KMS-11 (cell line): ENCODE measurements around the gene MPZL2.

ENCODE experiments used
- H2AFZ ChIP-seq: fragments of 200-600 bp; sonication (generic); 2 replicates; pipeline ENCODE4 v1.6.1; 2016; ENCODE audit warnings: antibody characterized with exemption, mixed run types, low read depth
- H3K27ac ChIP-seq: fragments of 200-600 bp; sonication (generic); 2 replicates; pipeline ENCODE4 v1.6.1; 2016; ENCODE audit warnings: mild to moderate bottlenecking, mixed run types
- H3K27me3 ChIP-seq: fragments of 200-600 bp; sonication (generic); 2 replicates; pipeline ENCODE4 v1.6.1; 2017; ENCODE audit warnings: mild to moderate bottlenecking, low read depth, mixed run types, moderate library complexity; ENCODE audit not compliant: insufficient read depth
- H3K36me3 ChIP-seq: fragments of 200-600 bp; sonication (generic); 2 replicates; pipeline ENCODE4 v1.6.1; 2017; ENCODE audit warnings: mild to moderate bottlenecking, mixed run types; ENCODE audit not compliant: insufficient read depth
- H3K4me1 ChIP-seq: fragments of 200-600 bp; sonication (generic); 2 replicates; pipeline ENCODE4 v1.6.1; 2016; ENCODE audit warnings: mild to moderate bottlenecking, low read depth, mixed run types; ENCODE audit not compliant: poor library complexity, severe bottlenecking
- H3K4me2 ChIP-seq: fragments of 200-600 bp; sonication (generic); 2 replicates; pipeline ENCODE4 v1.7.0; 2016; ENCODE audit warnings: mild to moderate bottlenecking, mixed run types
- H3K4me3 ChIP-seq: fragments of 200-600 bp; sonication (generic); IDR thresholded peaks from 2 replicates; pipeline ENCODE4 v1.6.1; 2017; ENCODE audit warnings: low read depth, low read length, mixed read lengths; ENCODE audit not compliant: insufficient read depth
- H3K79me2 ChIP-seq: fragments of 200-600 bp; sonication (generic); 2 replicates; pipeline ENCODE4 v1.6.1; 2016; ENCODE audit warnings: low read depth, mixed run types; ENCODE audit not compliant: insufficient read depth
- H3K9ac ChIP-seq: fragments of 200-600 bp; sonication (generic); 2 replicates; pipeline ENCODE4 v1.6.1; 2016; ENCODE audit warnings: mild to moderate bottlenecking, mixed run types
- H4K20me1 ChIP-seq: fragments of 200-600 bp; sonication (generic); 2 replicates; pipeline ENCODE4 v1.6.1; 2016; ENCODE audit warnings: mild to moderate bottlenecking, mixed run types; ENCODE audit not compliant: insufficient read depth
- TF ChIP-seq, protein P1 (sequence below): fragments of 200-600 bp; sonication (generic); conservative IDR thresholded peaks from 2 replicates; pipeline ENCODE4 v1.6.1; 2017; ENCODE audit warnings: low read depth, mild to moderate bottlenecking, antibody characterized with exemption, low read length, moderate library complexity, mixed read lengths

Gene MPZL2

DNA sequence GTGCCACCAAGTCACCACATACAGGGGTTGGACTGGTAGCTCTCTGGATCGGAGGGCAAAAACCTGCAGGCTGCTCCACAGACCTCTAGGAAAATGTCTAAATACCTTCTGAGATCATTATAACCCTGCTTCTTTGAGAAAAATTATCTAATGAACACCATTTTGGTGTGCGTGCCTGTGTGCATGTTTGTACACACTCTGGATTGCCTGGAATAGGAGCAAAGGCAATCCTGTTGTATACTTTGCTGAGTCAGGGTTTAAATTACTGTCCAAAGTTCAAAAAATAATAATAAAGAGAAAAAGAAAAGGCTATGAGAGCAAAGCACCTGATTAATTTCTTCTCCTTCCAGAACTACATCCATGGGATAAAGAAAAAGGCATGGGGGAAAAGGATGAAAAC lies 50.3 kb downstream of the MPZL2 start:
- Histone ChIP-seq H3K36me3 (no peaks in the 10 kb centered on the region), H3K27ac (no peak overlapping the region), H3K27me3 (no peaks in the 10 kb centered on the region; the same call in 1 of the 2 replicates), H2AFZ (no peak overlapping the region), H4K20me1 (no peaks in the 10 kb centered on the region), H3K4me1 (peaks cover 12% of the 10 kb centered on the region), H3K4me3 (no peak overlapping the region), H3K79me2 (no peaks in the 10 kb centered on the region), H3K4me2 (no peak overlapping the region), H3K9ac (no peak overlapping the region)
- TF ChIP-seq, protein P1, sequence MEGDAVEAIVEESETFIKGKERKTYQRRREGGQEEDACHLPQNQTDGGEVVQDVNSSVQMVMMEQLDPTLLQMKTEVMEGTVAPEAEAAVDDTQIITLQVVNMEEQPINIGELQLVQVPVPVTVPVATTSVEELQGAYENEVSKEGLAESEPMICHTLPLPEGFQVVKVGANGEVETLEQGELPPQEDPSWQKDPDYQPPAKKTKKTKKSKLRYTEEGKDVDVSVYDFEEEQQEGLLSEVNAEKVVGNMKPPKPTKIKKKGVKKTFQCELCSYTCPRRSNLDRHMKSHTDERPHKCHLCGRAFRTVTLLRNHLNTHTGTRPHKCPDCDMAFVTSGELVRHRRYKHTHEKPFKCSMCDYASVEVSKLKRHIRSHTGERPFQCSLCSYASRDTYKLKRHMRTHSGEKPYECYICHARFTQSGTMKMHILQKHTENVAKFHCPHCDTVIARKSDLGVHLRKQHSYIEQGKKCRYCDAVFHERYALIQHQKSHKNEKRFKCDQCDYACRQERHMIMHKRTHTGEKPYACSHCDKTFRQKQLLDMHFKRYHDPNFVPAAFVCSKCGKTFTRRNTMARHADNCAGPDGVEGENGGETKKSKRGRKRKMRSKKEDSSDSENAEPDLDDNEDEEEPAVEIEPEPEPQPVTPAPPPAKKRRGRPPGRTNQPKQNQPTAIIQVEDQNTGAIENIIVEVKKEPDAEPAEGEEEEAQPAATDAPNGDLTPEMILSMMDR = no peak

DNA sequence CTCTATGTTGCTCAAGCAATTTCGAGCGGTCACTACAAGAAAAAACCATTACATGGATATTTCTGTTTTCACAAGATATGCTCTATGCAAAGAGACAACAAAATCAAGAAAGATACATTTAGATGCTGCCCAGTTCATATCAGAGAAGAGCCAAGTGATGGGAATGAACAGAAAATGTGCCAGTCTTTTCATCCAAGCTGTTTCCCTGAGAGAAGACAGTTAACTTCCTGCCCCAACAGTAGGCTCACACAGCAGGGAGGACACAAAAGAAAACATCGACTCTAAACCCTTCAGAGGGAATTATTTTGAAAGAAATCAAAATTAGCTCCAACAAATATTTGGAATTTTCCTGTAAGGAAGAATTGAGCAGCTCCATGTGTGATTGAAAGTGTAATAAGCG lies 50.9 kb downstream of the MPZL2 start:
- no peak overlapping the region for H3K4me2 ChIP-seq
- no peaks in the 10 kb centered on the region; the same call in 1 of the 2 replicates for H3K27me3 ChIP-seq
- H2AFZ ChIP-seq = no peak overlapping the region
- H3K4me1 ChIP-seq = peaks cover 12% of the 10 kb centered on the region
- TF ChIP-seq, protein P1 = no peak
- H3K9ac ChIP-seq = no peak overlapping the region
- no peak overlapping the region for H3K4me3 ChIP-seq
- no peaks in the 10 kb centered on the region for H3K36me3 ChIP-seq
- H4K20me1 ChIP-seq = no peaks in the 10 kb centered on the region
- no peaks in the 10 kb centered on the region for H3K79me2 ChIP-seq
- no peak overlapping the region for H3K27ac ChIP-seq

DNA sequence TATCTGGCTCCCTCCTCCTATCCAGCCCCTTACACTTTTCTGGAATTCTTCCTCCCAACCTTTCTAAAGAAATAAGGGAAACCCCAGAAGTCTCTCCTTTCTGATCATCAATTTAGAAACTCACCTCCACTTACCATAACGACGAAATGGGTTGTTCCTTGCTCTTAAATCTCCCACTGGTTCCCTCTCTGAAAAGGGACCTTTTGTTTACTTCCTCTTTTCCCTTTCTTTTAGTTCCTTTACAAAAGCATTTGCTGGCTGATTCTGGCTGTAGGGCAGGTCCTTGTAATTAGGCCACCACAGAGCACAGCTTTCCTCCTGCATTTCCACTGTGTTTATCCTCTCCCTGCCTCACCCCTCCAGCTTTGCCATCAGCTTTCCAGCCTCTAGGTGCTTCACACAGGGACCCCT lies 51.3 kb downstream of the MPZL2 start:
- Histone ChIP-seq H3K4me2 (no peak overlapping the region), H2AFZ (no peak overlapping the region), H4K20me1 (no peaks in the 10 kb centered on the region), H3K9ac (no peak overlapping the region), H3K4me3 (no peak overlapping the region), H3K27ac (no peak overlapping the region), H3K4me1 (peaks cover 12% of the 10 kb centered on the region), H3K36me3 (no peaks in the 10 kb centered on the region), H3K27me3 (no peaks in the 10 kb centered on the region; the same call in 1 of the 2 replicates), H3K79me2 (no peaks in the 10 kb centered on the region)
- TF ChIP-seq, protein P1 = no peak

DNA sequence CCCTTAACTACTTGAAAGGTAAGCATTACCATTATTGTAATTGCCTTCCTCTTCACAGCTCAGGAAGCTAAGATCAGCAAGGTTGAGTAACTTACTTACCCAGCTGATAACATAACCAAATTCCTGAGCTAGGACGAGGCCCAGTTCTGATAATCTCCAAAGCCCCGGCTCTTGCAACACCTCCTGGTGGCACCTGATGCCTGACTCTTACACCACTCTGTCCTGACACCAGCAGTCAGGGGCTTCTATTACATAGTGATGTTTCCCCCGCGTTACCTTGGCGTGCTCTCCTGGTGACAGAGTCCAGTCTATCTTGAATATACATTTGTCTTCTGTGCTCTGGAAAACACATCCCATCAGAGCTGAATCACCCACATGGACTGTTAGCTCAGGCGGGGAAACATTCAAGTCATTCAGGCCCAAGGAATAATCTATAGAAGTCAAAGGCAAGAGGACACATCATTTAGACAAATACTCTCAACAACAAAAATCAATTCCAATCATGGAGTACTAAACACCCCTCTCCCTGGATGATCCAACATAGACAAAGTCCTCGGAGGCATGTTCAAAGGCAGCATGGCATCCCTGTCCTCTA lies 51.9 kb downstream of the MPZL2 start:
- Histone ChIP-seq H3K27ac (no peak overlapping the region), H2AFZ (no peak overlapping the region), H3K79me2 (no peaks in the 10 kb centered on the region), H3K27me3 (no peaks in the 10 kb centered on the region), H3K4me3 (no peak overlapping the region), H4K20me1 (no peaks in the 10 kb centered on the region), H3K9ac (no peak overlapping the region), H3K36me3 (no peaks in the 10 kb centered on the region), H3K4me1 (peaks cover 12% of the 10 kb centered on the region), H3K4me2 (no peak overlapping the region)
- TF ChIP-seq, protein P1 = no peak
